GM12801 (cell line): Measurements from ENCODE around the gene TMEM181.

Experiments used
- TF ChIP-seq, protein P1 (sequence below): IDR thresholded peaks from one replicate; pipeline ENCODE4 v1.5.1; 2011; ENCODE audit warnings: control low read depth; ENCODE audit not compliant: insufficient read length; ENCODE audit errors: extremely low read depth

Gene TMEM181

DNA sequence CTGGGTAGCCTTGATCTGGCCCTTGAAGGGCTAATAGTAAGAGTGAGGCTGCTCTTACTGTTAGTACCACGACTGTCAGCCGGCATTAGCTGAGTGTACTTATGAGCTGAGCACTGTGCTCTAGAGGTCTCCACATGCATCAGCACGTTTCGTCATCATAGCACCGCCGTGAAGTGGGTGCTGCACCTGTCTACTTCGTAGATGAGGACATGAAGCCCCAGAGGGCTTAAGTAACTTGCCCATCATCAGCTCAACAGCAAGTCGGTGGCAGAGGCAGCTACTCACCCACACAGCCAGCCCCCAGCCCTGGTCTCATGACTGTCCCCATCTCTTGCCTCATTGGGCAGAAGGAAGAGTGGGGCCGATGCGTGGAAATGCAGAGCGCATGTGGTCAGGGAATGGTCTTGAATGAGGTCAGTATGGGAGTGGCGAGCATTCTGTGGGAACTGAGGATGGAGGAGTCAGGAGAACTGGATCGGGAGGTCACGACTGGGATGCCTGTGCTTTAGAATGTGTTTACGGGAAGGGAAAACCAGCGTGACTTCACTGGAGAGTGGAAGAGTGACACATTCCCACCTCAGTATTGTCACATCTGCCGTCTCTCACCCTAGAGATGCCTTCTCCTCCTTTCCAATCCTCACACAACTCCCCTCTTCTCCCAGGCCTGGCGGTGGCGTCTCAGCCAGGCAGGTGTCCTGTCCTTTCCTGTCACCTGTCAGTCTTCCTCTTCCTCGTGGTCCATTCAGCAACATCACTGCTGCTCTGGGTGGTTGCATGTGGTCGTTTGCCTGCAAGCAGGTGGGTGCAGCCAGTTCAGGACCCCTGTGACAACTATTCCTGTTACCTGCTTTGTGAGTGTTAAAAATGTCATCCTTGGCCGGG, 95.9 kb downstream of the TMEM181 start:
- TF ChIP-seq, protein P1, sequence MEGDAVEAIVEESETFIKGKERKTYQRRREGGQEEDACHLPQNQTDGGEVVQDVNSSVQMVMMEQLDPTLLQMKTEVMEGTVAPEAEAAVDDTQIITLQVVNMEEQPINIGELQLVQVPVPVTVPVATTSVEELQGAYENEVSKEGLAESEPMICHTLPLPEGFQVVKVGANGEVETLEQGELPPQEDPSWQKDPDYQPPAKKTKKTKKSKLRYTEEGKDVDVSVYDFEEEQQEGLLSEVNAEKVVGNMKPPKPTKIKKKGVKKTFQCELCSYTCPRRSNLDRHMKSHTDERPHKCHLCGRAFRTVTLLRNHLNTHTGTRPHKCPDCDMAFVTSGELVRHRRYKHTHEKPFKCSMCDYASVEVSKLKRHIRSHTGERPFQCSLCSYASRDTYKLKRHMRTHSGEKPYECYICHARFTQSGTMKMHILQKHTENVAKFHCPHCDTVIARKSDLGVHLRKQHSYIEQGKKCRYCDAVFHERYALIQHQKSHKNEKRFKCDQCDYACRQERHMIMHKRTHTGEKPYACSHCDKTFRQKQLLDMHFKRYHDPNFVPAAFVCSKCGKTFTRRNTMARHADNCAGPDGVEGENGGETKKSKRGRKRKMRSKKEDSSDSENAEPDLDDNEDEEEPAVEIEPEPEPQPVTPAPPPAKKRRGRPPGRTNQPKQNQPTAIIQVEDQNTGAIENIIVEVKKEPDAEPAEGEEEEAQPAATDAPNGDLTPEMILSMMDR: no peak

DNA sequence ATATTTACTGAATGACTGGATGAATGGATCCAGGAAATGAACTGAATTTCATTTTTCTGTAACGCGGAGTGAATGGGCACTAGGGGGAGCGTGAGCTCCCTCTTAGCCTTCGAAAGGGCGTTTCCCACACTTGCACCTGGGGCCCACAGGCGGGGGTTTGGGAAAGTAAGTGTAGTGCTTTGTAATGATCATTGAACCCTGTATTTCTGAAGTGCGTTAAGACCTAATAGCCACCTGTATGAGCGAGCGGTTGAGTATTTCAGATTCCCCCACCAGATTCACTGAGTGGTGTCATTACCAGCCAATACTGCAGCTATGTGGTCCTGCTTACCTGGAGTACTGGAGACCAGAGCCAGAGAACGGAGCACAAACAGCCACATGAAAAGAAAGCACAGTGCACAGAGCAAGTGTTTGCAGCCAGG, 100.5 kb downstream of the TMEM181 start:
- TF ChIP-seq, protein P1: no peak

DNA sequence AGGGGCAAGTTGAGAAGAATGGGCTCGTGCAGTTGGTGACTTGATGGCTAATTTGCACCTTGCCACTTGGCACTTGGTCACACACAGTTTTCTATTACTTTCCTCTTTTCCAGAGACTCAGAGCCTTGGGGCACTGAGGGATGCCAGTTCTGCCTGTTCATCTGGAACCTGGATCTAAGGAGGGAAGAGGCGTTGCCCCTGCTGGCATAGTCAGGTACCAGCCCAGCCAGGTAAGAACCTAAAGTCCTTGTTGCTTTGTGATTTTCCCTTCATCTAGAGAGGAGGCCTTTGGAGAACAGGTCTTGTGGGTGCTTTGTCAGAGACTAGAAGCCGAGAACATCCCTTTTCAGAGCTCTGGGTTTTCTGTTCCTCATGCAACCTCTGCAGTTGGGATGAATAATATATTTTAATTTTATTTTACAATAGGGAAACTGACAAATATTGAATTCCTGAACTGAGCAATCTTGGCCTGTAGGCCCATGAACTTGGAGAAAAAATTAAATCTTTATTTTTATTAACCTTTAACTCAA, 101.3 kb downstream of the TMEM181 start:
- TF ChIP-seq, protein P1: no peak

DNA sequence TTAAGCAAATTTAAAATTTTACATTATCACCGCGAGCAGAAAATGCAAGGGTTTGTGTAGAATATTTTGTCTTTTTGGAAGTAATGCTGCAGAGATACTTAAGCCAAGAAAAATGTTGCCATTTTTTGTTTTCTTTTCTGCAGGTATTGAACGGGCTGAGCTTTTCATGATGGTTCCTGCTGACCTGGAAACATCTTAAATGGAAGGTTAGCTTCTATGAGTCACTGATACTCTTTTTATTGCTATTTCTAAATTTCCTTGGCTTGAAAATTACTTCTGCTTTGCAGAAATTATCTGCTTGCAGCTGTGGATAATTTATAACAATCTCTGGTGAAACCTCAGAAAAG, 102.7 kb downstream of the TMEM181 start:
- TF ChIP-seq, protein P1: no peak

DNA sequence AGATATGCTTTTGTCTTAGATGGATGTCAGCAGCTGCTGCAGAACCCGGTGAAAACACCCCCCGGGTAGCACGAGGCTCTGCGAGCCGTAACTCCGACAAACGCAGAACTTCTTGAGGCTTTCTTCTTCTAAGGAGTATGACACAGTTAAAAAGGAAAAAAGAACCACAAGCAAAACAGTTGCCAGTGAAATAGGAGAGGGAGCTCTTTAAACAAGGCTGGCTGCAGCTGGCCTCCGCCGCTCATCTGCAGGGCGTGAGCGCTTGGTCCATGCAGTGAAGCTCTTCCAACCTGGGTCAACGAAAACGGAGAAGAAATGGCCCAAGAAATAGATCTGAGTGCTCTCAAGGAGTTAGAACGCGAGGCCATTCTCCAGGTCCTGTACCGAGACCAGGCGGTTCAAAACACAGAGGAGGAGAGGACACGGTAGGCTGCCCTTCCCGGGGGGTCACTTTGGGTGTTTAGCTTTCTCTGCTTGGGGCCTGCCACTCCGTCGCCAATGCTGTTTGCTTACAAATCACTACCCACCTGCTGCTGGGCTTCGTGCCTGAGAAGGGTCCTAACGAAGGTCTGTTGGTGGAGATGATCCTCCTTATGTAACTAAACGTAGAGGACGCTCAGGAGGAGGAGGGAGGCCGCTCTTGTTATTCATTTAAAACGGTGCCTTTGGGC, 103.2 kb downstream of the TMEM181 start:
- TF ChIP-seq, protein P1: no peak

DNA sequence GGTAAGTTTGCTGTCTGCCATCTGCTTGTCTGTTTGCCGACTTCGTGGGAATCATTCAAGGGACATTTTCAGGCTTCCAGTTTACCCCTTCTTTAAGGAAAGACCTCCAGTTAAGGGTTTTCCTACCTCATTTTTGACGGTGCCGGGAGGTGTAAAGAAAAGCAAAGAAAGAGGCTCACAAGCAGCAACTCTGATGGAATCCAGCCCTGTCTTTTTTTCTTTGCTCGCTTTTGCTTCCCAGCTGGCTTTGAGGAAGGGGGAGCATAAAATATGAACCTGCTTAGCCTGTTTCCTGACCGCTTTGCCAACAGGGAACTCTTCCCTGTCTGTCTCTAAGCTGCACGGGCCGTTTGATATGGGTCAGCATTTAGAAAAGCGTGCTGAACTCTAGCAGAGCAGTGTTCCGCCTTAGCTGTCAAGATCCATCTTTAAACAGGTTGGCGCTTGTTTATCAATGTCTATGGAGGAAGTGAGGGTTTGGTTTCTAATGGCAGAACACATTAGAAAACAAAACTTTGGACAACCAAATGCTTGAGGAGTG, 103.8 kb downstream of the TMEM181 start:
- TF ChIP-seq, protein P1: no peak

DNA sequence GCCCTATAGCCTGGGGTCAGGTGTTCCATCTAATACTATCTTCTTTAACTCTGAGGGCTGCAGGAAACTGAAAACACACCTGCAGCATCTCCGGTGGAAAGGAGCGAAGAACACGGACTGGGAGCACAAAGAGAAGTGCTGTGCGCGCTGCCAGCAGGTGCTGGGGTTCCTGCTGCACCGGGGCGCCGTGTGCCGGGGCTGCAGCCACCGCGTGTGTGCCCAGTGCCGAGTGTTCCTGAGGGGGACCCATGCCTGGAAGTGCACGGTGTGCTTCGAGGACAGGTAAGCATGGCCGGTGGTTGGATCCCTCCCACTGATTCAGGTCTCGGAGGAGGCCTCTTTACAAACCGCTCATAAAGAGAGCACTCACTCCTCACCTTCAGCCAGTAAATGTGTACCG, 105.4 kb downstream of the TMEM181 start:
- TF ChIP-seq, protein P1: no peak
